K562 (cell line): ENCODE results near the gene PPP1R37. TPM values are rescaled to one million over a fixed set of nuclear protein-coding genes. Genes with fewer than 3 reads are reported as not detected.

Experiments
- ATF6 ChIP-seq: sonication (generic); formaldehyde crosslinking; IDR thresholded peaks from 2 replicates; pipeline ENCODE4 v1.4.0; 2020; ENCODE audit warnings: mild to moderate bottlenecking, missing genetic modification reagents
- DDX20 ChIP-seq: fragments of 450-650 bp; IDR thresholded peaks from 2 replicates; pipeline ENCODE4 v1.6.1; 2016; ENCODE audit warnings: missing genetic modification characterization, low read depth, mild to moderate bottlenecking, missing compliant biosample characterization, moderate library complexity
- EZH2 ChIP-seq: IDR thresholded peaks from 2 replicates; pipeline ENCODE4 v1.6.1; 2012; ENCODE audit warnings: low read depth, mild to moderate bottlenecking, inconsistent platforms, low read length, borderline replicate concordance
- FOXP1 ChIP-seq: sonication (generic); formaldehyde crosslinking; IDR thresholded peaks from 2 replicates; pipeline ENCODE4 v1.8.0; 2022; ENCODE audit warnings: mild to moderate bottlenecking, missing genetic modification reagents
- GABPB2 ChIP-seq: fragments of 250-450 bp; sonication (Bioruptor Pico); conservative IDR thresholded peaks from 2 replicates; pipeline ENCODE4 v1.5.1; 2021; ENCODE audit warnings: mild to moderate bottlenecking
- KAT8 ChIP-seq: fragments of 450-650 bp; IDR thresholded peaks from 2 replicates; pipeline ENCODE4 v1.6.1; 2016; ENCODE audit warnings: low read depth, mild to moderate bottlenecking
- KLF16 ChIP-seq: IDR thresholded peaks from 2 replicates; pipeline ENCODE4 v1.6.1; 2016; ENCODE audit warnings: antibody characterized with exemption
- RBFOX2 ChIP-seq: fragments of 200-400 bp; formaldehyde crosslinking; IDR thresholded peaks from 2 replicates; pipeline ENCODE4 v1.6.1; 2017; ENCODE audit warnings: low read depth, mild to moderate bottlenecking, low read length, moderate library complexity
- RNF2 ChIP-seq: sonication (generic); IDR thresholded peaks from 2 replicates; pipeline ENCODE4 v1.6.1; 2016
- SMAD1 ChIP-seq: fragments of 150-350 bp; IDR thresholded peaks from 2 replicates; pipeline ENCODE4 v1.6.1; 2014; ENCODE audit warnings: low read length, low read depth; ENCODE audit not compliant: partially characterized antibody
- SPI1 ChIP-seq: IDR thresholded peaks from 2 replicates; pipeline ENCODE4 v1.6.1; 2011; ENCODE audit warnings: low read depth, low read length, control low read depth, borderline replicate concordance
- XRCC3 ChIP-seq: fragments of 450-650 bp; IDR thresholded peaks from 2 replicates; pipeline ENCODE4 v1.6.1; 2017; ENCODE audit warnings: mild to moderate bottlenecking, moderate library complexity
- ZNF124 ChIP-seq: sonication (generic); formaldehyde crosslinking; IDR thresholded peaks from 2 replicates; pipeline ENCODE4 v1.8.1; 2022; ENCODE audit warnings: missing genetic modification reagents
- ZNF146 ChIP-seq: IDR thresholded peaks from one replicate; pipeline ENCODE4 v1.6.1; 2018; ENCODE audit warnings: missing compliant biosample characterization; ENCODE audit not compliant: unreplicated experiment
- ZNF561 ChIP-seq: fragments of 450-650 bp; formaldehyde crosslinking; conservative IDR thresholded peaks from 2 replicates; pipeline ENCODE4 v1.4.0; 2020; ENCODE audit warnings: mild to moderate bottlenecking, moderate library complexity
- polyA plus RNA-seq, 8 experiments: library from polyadenylated mRNA; depleted of rRNA in 4 of 8; stranded (reverse) in 5 of 8; unstranded in 3 of 8; fragments of >200 nt; fragmentation: Nextera tagmentation in 2 of 8; fragmentation: Illumina TruSeq in 1 of 8; extraction: Ambion mirVana in 2 of 8; extraction: Trizol in 1 of 8; gene quantifications; 2 replicates each; pipeline versions ENCODE4 v1.2.1 to v1.2.3, GENCODE V29; 2011 to 2014; ENCODE audit warnings: inconsistent platforms in 1 of 8, missing spikeins in 1 of 8
- total RNA-seq, 7 experiments: library from RNA; depleted of rRNA in 6 of 7; stranded (reverse); fragments of >200 nt in 6 of 7; fragmentation: Illumina TruSeq in 2 of 7; extraction: Trizol in 2 of 7; gene quantifications; 2 replicates each; pipeline versions ENCODE4 v1.2.1 to v1.2.3, GENCODE V29; 2011 to 2021; ENCODE audit warnings: low replicate concordance in 1 of 7
- TF ChIP-seq, protein P1 (sequence below): fragments of 250-450 bp; sonication (Bioruptor Pico); IDR thresholded peaks from 2 replicates; pipeline ENCODE4 v1.4.0; 2020
- TF ChIP-seq, protein P2 (sequence below): conservative IDR thresholded peaks from 2 replicates; pipeline ENCODE4 v1.6.1; 2011; ENCODE audit warnings: low read depth, mild to moderate bottlenecking, low read length; ENCODE audit not compliant: control insufficient read depth
- TF ChIP-seq, protein P3 (sequence below), 2 experiments: fragments of 450-650 bp; IDR thresholded peaks; 2 replicates each; pipeline ENCODE4 v1.6.1; 2018; ENCODE audit warnings: mild to moderate bottlenecking in 2 of 2, low read depth in 1 of 2; ENCODE audit not compliant: partially characterized antibody in 2 of 2
- TF ChIP-seq, protein P4 (sequence below): fragments of 250-450 bp; sonication (Bioruptor Pico); IDR thresholded peaks from 2 replicates; pipeline ENCODE4 v1.5.1; 2021; ENCODE audit warnings: mild to moderate bottlenecking

Gene PPP1R37
- total and polyA plus RNA-seq, 9 of the 15 experiments (the other 6 are each of a cell fraction or from before 2014, with no cell fraction given): 0.04 to 20.3 (median 7.3) TPM

DNA sequence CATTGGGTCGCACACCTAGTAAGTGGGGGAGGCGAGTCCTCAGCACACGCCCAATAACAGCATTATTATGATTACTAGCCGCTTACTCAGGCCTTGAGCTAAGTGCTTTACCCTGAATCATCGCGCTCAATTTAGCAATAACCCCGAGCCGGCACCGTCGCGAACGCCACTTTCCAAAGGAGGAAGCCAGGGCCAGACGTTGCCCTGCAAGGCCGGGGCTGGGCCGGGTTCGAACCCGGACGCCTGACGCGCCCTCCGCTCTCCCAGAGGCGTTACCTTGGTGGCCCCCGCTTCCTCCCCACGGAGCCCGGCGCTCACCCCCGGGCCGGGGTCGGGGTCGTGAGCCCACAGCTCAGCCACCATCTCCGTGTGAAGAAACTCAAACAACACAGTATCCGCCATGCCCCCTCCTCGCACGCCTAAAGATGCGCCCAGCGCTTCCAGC lies 84.9 kb downstream of the PPP1R37 start, which contains the start of gene TRAPPC6A (continued):
- TF ChIP-seq, protein P1, sequence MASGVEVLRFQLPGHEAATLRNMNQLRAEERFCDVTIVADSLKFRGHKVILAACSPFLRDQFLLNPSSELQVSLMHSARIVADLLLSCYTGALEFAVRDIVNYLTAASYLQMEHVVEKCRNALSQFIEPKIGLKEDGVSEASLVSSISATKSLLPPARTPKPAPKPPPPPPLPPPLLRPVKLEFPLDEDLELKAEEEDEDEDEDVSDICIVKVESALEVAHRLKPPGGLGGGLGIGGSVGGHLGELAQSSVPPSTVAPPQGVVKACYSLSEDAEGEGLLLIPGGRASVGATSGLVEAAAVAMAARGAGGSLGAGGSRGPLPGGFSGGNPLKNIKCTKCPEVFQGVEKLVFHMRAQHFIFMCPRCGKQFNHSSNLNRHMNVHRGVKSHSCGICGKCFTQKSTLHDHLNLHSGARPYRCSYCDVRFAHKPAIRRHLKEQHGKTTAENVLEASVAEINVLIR: no peak
- TF ChIP-seq SMAD1 (peak; percentile 36), KLF16 (no peak), ATF6 (CRISPR knock-in tag) (0 out of 2 replicates have a peak, but pooled peaks have one; percentile 72), FOXP1 (peak; percentile 53; the same call in 1 of the 2 replicates), DDX20 (tag) (no peak), SPI1 (0 out of 2 replicates have a peak, but pooled peaks have one; percentile 19), XRCC3 (no peak), GABPB2 (no peak), KAT8 (no peak), ZNF146 (CRISPR knock-in tag) (no peak), EZH2 (no peak), RNF2 (no peak), ZNF561 (CRISPR knock-in tag) (no peak), ZNF124 (no peak), RBFOX2 (peak; percentile 89)
- TF ChIP-seq, protein P2, sequence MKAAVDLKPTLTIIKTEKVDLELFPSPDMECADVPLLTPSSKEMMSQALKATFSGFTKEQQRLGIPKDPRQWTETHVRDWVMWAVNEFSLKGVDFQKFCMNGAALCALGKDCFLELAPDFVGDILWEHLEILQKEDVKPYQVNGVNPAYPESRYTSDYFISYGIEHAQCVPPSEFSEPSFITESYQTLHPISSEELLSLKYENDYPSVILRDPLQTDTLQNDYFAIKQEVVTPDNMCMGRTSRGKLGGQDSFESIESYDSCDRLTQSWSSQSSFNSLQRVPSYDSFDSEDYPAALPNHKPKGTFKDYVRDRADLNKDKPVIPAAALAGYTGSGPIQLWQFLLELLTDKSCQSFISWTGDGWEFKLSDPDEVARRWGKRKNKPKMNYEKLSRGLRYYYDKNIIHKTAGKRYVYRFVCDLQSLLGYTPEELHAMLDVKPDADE: 0 out of 2 replicates have a peak, but pooled peaks have one; percentile 21
- TF ChIP-seq, protein P3, sequence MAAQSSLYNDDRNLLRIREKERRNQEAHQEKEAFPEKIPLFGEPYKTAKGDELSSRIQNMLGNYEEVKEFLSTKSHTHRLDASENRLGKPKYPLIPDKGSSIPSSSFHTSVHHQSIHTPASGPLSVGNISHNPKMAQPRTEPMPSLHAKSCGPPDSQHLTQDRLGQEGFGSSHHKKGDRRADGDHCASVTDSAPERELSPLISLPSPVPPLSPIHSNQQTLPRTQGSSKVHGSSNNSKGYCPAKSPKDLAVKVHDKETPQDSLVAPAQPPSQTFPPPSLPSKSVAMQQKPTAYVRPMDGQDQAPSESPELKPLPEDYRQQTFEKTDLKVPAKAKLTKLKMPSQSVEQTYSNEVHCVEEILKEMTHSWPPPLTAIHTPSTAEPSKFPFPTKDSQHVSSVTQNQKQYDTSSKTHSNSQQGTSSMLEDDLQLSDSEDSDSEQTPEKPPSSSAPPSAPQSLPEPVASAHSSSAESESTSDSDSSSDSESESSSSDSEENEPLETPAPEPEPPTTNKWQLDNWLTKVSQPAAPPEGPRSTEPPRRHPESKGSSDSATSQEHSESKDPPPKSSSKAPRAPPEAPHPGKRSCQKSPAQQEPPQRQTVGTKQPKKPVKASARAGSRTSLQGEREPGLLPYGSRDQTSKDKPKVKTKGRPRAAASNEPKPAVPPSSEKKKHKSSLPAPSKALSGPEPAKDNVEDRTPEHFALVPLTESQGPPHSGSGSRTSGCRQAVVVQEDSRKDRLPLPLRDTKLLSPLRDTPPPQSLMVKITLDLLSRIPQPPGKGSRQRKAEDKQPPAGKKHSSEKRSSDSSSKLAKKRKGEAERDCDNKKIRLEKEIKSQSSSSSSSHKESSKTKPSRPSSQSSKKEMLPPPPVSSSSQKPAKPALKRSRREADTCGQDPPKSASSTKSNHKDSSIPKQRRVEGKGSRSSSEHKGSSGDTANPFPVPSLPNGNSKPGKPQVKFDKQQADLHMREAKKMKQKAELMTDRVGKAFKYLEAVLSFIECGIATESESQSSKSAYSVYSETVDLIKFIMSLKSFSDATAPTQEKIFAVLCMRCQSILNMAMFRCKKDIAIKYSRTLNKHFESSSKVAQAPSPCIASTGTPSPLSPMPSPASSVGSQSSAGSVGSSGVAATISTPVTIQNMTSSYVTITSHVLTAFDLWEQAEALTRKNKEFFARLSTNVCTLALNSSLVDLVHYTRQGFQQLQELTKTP (IDR thresholded peaks at IDR 0.05; ENCODE audit: low read depth in 1 of 2, partially characterized antibody in 2 of 2): no peak
- TF ChIP-seq, protein P4, sequence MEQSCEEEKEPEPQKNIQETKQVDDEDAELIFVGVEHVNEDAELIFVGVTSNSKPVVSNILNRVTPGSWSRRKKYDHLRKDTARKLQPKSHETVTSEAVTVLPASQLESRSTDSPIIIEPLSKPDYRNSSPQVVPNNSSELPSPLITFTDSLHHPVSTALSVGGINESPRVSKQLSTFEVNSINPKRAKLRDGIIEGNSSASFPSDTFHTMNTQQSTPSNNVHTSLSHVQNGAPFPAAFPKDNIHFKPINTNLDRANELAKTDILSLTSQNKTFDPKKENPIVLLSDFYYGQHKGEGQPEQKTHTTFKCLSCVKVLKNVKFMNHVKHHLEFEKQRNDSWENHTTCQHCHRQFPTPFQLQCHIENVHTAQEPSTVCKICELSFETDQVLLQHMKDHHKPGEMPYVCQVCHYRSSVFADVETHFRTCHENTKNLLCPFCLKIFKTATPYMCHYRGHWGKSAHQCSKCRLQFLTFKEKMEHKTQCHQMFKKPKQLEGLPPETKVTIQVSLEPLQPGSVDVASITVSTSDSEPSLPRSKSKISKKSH (CRISPR knock-in tag): no peak
